Thyroid gland (tissue), 4 donors: Measurements from ENCODE around the gene LYZL1.
"Not testable (repeated sequence)": the region's sequence is repeated elsewhere in the genome, so short reads cannot be mapped to it uniquely, and the experiment has no call there.

ENCODE experiments used
- CTCF ChIP-seq, 6 experiments: fragments of 200-600 bp in 3 of 6; fragments of 450-650 bp in 3 of 6; sonication (generic) in 3 of 6; IDR thresholded peaks; one replicate each; pipeline ENCODE4 v1.5.1; 2016 to 2019; ENCODE audit warnings: antibody characterized with exemption in 6 of 6, mild to moderate bottlenecking in 2 of 6, inconsistent platforms in 1 of 6, moderate library complexity in 1 of 6
- POLR2A ChIP-seq, 2 donors: fragments of 450-650 bp; IDR thresholded peaks; one replicate each; pipeline ENCODE4 v1.6.1; 2017; ENCODE audit warnings: antibody characterized with exemption in 2 of 2, mild to moderate bottlenecking in 2 of 2, moderate library complexity in 1 of 2

GRCh38 chr10:29308142-29308541 is 19.3 kb downstream of the LYZL1 start:
- TF ChIP-seq CTCF, POLR2A (IDR thresholded peaks at IDR 0.05): not testable (repeated sequence)
